Loucy (cell line): Measurements from ENCODE around the gene ZYG11A.

ENCODE experiments used
- H2AFZ ChIP-seq: fragments of 200-600 bp; sonication (generic); 2 replicates; pipeline ENCODE4 v1.6.0; 2016; ENCODE audit warnings: antibody characterized with exemption, mild to moderate bottlenecking, low read length, moderate library complexity
- H3F3A ChIP-seq: fragments of 200-600 bp; 2 replicates; pipeline ENCODE4 v1.6.0; 2016; ENCODE audit warnings: antibody characterized with exemption, low read depth, mild to moderate bottlenecking
- H3K27me3 ChIP-seq: fragments of 200-600 bp; sonication (generic); 2 replicates; pipeline ENCODE4 v1.6.1; 2014; ENCODE audit warnings: low read length, mild to moderate bottlenecking; ENCODE audit not compliant: insufficient read depth, poor library complexity, severe bottlenecking
- H3K36me3 ChIP-seq: fragments of 200-600 bp; sonication (generic); 2 replicates; pipeline ENCODE4 v1.6.1; 2016; ENCODE audit warnings: low read length; ENCODE audit not compliant: insufficient read depth
- H3K4me1 ChIP-seq: fragments of 200-600 bp; sonication (generic); 2 replicates; pipeline ENCODE4 v1.5.1; 2014; ENCODE audit warnings: low read length, mild to moderate bottlenecking; ENCODE audit not compliant: insufficient read depth, poor library complexity, severe bottlenecking
- H3K4me2 ChIP-seq: fragments of 200-600 bp; sonication (generic); 2 replicates; pipeline ENCODE4 v1.6.0; 2014; ENCODE audit warnings: antibody characterized with exemption, low read length, low read depth, mild to moderate bottlenecking; ENCODE audit not compliant: poor library complexity, severe bottlenecking
- H3K4me3 ChIP-seq: fragments of 200-600 bp; sonication (generic); 2 replicates; pipeline ENCODE4 v1.5.1; 2014; ENCODE audit warnings: low read length, mild to moderate bottlenecking, mixed read lengths; ENCODE audit not compliant: poor library complexity, severe bottlenecking
- H3K79me2 ChIP-seq: fragments of 200-600 bp; sonication (generic); 2 replicates; pipeline ENCODE4 v1.6.1; 2014; ENCODE audit warnings: low read length; ENCODE audit not compliant: insufficient read depth
- H3K9ac ChIP-seq: fragments of 200-600 bp; sonication (generic); 2 replicates; pipeline ENCODE4 v1.6.0; 2014; ENCODE audit warnings: mild to moderate bottlenecking, low read depth, low read length, moderate library complexity; ENCODE audit not compliant: poor library complexity, severe bottlenecking
- H3K9me2 ChIP-seq: fragments of 200-600 bp; sonication (generic); replicated peaks from 2 replicates; pipeline ENCODE4 v1.6.1; 2016; ENCODE audit warnings: low read depth, low read length, mixed read lengths
- H3K9me3 ChIP-seq: fragments of 200-600 bp; sonication (generic); 2 replicates; pipeline ENCODE4 v1.6.1; 2014; ENCODE audit warnings: mild to moderate bottlenecking, antibody characterized with exemption, low read length, low read depth; ENCODE audit not compliant: insufficient read depth
- H4K20me1 ChIP-seq: fragments of 200-600 bp; sonication (generic); 2 replicates; pipeline ENCODE4 v1.6.0; 2014; ENCODE audit warnings: antibody characterized with exemption, low read length, mild to moderate bottlenecking; ENCODE audit not compliant: insufficient read depth, poor library complexity, severe bottlenecking
- EZH2phosphoT487 ChIP-seq: fragments of 200-600 bp; IDR thresholded peaks from 2 replicates; pipeline ENCODE4 v1.6.1; 2018; ENCODE audit warnings: antibody characterized with exemption, mild to moderate bottlenecking, moderate library complexity, borderline replicate concordance
- TF ChIP-seq, protein P1 (sequence below): fragments of 200-600 bp; sonication (generic); conservative IDR thresholded peaks from 2 replicates; pipeline ENCODE4 v1.5.1; 2014; ENCODE audit warnings: mild to moderate bottlenecking, antibody characterized with exemption, low read length

ZYG11A gene

DNA sequence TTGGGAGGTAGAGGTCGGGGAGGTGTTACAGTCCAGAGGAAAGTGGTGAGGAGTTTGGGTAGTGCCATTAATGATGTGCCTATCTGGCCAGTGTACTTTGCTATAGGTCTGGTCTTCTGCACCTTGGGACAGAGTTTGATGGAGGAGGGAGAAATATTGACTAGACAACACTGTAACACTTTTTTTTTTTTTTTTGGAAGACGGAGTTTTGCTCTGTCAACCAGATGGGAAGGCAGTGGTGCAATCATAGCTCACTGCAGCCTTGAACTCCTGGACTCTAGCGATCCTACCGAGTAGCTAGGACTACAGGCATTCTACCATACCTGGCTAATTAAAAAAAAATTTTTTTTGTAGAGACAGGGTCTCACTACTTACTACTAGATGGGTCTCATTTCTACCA, 86.5 kb downstream of the ZYG11A start:
- no peaks in the 10 kb centered on the region for H3F3A ChIP-seq
- no peak overlapping the region for H3K9ac ChIP-seq
- no peaks in the 10 kb centered on the region for H3K9me3 ChIP-seq

DNA sequence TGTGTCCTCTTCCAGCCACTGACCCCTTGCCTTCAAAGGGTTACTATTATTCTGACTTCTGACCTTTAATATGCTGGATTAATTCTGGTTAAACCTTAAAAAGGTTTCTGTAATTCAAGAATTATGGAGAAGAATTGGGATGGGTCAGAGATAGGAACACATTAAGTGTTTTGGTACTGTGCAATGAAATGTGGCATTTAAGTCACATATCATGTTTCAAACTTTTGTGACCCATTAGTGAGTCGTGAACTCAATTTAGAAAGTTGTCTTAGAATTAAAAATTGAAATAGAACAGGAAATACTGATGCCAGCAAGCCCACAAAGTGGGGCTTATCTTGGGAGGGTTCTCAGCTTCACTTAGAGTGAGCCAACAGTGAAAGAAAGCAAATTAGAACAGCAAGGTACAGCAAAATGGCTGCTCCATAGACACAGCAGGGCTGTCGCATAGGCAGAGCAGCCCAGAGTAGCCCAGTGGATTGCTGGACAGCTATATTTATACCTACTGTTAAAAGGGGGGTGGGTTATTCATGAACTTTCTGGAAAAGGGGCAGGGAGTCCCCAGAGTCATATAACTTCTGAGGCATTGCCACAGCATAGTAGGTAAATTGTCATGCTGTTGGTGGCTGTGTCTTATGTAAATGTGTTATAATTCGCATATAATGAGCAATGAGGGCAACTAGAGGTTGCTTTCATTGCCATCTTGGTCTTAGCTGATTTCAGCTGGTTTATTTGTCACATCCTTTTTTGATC, 95.0 kb downstream of the ZYG11A start:
- Histone ChIP-seq H3K36me3 (no peaks in the 10 kb centered on the region), H3K9ac (no peak overlapping the region), H3K9me2 (no peaks in the 10 kb centered on the region), H3K4me3 (no peak overlapping the region), H3K79me2 (no peaks in the 10 kb centered on the region), H3K4me1 (no peaks in the 10 kb centered on the region), H4K20me1 (no peaks in the 10 kb centered on the region), H3K9me3 (no peaks in the 10 kb centered on the region), H3K27me3 (no peaks in the 10 kb centered on the region), H2AFZ (no peak overlapping the region), H3K4me2 (no peak overlapping the region), H3F3A (no peaks in the 10 kb centered on the region)
- TF ChIP-seq, protein P1, sequence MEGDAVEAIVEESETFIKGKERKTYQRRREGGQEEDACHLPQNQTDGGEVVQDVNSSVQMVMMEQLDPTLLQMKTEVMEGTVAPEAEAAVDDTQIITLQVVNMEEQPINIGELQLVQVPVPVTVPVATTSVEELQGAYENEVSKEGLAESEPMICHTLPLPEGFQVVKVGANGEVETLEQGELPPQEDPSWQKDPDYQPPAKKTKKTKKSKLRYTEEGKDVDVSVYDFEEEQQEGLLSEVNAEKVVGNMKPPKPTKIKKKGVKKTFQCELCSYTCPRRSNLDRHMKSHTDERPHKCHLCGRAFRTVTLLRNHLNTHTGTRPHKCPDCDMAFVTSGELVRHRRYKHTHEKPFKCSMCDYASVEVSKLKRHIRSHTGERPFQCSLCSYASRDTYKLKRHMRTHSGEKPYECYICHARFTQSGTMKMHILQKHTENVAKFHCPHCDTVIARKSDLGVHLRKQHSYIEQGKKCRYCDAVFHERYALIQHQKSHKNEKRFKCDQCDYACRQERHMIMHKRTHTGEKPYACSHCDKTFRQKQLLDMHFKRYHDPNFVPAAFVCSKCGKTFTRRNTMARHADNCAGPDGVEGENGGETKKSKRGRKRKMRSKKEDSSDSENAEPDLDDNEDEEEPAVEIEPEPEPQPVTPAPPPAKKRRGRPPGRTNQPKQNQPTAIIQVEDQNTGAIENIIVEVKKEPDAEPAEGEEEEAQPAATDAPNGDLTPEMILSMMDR, result no peak
- TF ChIP-seq EZH2phosphoT487, result no peak

More for the DNA sequence above, 86.5 kb downstream of the ZYG11A start:
- Histone ChIP-seq H3K9me2 (no peaks in the 10 kb centered on the region), H4K20me1 (no peaks in the 10 kb centered on the region), H3K79me2 (no peaks in the 10 kb centered on the region), H3K4me2 (no peak overlapping the region), H2AFZ (no peak overlapping the region), H3K4me1 (no peaks in the 10 kb centered on the region), H3K36me3 (no peaks in the 10 kb centered on the region), H3K4me3 (no peak overlapping the region), H3K27me3 (peaks cover 18% of the 10 kb centered on the region)
- TF ChIP-seq, protein P1, result no peak
- no peak for TF ChIP-seq EZH2phosphoT487

DNA sequence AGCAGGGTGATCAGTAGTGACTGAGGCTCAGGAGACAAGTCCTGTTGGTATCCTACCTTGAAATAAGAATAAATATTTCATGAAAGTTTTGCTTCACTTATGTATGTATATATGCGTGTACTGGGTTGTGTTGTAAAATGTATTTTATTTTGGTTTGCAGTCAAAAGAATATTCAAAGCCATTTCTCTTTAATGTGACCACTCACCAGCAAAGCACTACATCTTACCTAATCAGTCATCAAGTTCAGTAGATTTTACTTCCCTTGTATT, 95.6 kb downstream of the ZYG11A start:
- H3K4me2 ChIP-seq, result no peak overlapping the region
- H3K79me2 ChIP-seq, result no peaks in the 10 kb centered on the region
- no peaks in the 10 kb centered on the region for H3K9me3 ChIP-seq
- H3K9me2 ChIP-seq, result no peaks in the 10 kb centered on the region
- no peak overlapping the region for H3K4me3 ChIP-seq
- TF ChIP-seq, protein P1, result no peak
- no peak for TF ChIP-seq EZH2phosphoT487
- H3K36me3 ChIP-seq, result no peaks in the 10 kb centered on the region
- H3K27me3 ChIP-seq, result no peaks in the 10 kb centered on the region
- H4K20me1 ChIP-seq, result no peaks in the 10 kb centered on the region
- no peak overlapping the region for H3K9ac ChIP-seq
- no peaks in the 10 kb centered on the region for H3K4me1 ChIP-seq
- no peaks in the 10 kb centered on the region for H3F3A ChIP-seq
- H2AFZ ChIP-seq, result no peak overlapping the region
